Stimulated activated CD8-positive, alpha-beta memory T cell treated with anti-CD3 and anti-CD28 coated beads, Interleukin-4, amount 100 ng/mL, for 1 hour (primary cell): ENCODE measurements around the gene PTGDR2.

Experiments
- DNase-seq, 2 donors: peaks; one replicate each; pipeline ENCODE4 v3.0.0-alpha.2; 2020; ENCODE audit warnings: low read depth in 2 of 2, low spot score in 1 of 2

The PTGDR2 gene

GRCh38 chr11:60855726-60856633 lies at the start of gene PTGDR2:
TSS of gene PTGDR2 (minus strand) at chr11:60855950. CDS start at chr11:60853722, 2,228 bp downstream.
- no peak for DNase-seq

- no peak for DNase-seq
Observed at GRCh38 chr11:60905047-60905446, 49.3 kb upstream of the PTGDR2 start.

DNA sequence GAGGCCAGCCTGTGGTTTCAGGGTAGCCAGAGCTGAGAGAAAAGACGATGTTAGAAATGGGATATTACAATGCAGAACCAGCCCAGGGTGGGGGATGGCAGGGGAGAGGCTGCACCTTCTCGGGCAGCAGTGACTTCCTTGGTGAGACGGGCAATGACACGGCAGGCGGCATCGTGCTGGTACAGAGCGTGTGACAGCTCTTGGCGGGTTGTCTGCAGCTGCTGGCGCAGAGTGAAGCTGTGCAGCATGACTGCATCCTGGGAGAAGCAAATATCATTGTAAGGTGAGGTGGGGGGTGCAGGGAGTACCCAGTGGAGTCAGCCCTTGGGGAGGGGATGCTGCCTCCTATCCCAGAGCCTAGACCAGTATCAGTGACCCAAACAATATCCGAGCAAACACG lies 46.9 kb upstream of the PTGDR2 start:
- no peak for DNase-seq

DNA sequence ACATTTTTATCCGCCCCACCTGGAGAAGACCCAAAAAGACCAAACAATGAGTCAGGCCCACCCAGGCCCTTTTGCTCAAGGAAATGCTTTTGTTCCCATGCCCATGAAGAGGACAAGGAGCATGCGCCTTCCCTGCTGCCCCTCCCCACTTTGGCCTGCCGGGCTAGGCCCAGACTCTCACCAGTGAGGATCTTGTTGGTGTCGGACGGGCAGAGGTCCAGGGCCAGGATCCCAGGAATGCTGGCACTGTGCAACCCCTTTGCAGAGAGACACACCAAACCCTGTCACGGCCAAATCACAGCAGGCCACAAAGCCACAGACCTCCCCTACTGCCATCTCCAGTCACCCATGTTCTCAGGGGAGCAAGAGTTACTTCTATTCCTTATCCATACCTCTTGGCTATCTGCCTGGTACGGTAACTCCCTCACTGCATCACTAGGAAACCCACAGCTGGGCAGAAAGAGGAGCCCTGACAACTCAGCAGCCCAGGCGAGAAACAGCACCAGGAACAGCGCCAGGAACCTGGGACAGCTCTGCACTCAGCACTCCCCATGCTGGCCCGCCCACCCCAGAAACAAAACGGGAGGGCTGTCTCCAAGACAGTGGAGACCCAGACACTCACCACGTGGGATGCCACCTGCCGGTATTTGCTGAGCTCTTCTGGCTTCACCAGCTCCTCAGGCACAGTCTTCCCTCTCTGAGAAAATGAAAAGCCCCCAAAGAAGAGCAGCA lies 45.1 kb upstream of the PTGDR2 start:
- no peak for DNase-seq

GRCh38 chr11:60899977-60900376 lies 44.2 kb upstream of the PTGDR2 start:
- DNase-seq: no peak

- no peak for DNase-seq
Observed at GRCh38 chr11:60899046-60899936, 43.5 kb upstream of the PTGDR2 start.

GRCh38 chr11:60897496-60897895 lies 41.7 kb upstream of the PTGDR2 start:
- DNase-seq: no peak

DNA sequence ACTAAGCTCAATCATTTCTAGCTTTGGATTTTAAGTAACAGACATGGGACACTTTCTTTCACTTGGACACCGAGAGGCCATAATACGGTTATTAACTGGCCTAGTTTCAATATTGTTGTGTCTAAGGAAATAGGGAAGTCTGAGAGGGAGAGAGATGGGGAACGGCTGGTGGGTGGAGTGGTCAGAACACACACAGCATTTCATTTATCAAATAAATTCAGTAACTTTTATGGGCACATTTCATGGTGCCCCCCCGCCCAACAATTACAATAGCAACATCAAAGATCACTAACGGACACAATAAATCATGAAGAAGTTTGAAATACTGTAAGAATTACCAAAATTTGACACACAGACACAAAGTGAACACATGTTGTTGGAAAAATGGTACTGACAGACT lies 39.9 kb upstream of the PTGDR2 start:
- no peak for DNase-seq

GRCh38 chr11:60891103-60891741 lies 35.5 kb upstream of the PTGDR2 start:
- DNase-seq: no peak

DNA sequence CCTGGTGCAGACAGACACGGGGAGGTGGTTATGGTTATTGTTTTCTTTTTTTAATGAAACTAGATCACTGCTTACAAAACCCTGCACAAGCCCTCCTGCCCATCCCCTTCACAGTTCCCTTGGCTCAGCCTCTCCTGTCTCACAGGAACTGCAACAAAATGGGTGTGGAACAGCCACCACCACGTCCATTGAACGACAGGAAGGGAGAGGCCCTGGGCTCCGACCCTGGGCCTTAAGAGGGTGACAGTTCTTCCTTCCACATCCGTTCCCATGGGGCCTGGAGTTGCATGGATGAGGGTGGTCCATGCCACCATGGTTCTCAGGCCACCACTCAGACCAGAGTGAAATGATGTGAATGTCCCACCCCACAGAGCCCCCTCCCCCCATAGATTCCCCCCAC lies 34.9 kb upstream of the PTGDR2 start:
- no peak for DNase-seq

DNA sequence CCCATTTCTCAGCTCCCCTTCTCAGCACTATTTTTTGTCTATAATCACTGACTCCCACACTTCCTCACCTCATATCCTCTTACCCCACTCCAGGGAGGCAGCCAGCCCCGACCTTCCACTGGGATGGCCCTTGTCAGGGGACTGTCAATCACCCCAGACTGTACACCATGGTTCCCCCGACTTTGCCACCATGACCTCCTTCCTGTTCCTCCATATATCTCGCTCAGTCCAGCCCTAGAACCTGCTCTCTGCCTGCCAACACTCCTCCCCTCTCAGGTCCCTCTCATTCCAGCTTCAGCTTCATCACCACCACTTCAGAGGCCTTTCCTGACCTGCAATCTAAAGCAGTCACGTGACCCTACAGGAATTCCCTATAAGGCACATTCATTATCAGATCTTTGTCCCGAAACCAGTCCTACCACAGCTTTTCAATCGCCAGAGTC lies 34.1 kb upstream of the PTGDR2 start:
- DNase-seq: no peak

DNA sequence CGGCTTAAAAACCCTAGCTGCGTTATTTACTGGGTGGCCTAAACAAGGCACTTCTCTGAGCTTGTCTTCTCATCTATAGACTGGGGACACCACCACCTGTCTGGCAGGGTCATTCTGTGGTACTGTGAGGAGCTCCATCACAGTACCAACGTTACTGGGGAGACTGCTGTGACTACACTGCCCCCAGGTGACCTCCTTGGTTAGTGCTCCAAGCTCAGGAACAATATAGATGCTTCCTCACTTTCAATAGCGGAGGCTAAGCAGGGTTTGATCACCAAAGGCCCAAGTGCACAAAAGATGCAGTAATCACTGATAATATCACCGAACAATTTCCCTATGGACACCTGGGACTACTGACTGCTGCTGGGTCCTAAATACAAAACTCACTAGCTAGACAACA lies 31.8 kb upstream of the PTGDR2 start:
- no peak for DNase-seq

GRCh38 chr11:60880643-60881282 lies 25.0 kb upstream of the PTGDR2 start:
- DNase-seq: no peak

GRCh38 chr11:60879971-60880588 lies 24.3 kb upstream of the PTGDR2 start:
- DNase-seq: no peak

GRCh38 chr11:60879104-60879503 lies 23.4 kb upstream of the PTGDR2 start:
- DNase-seq: no peak

DNA sequence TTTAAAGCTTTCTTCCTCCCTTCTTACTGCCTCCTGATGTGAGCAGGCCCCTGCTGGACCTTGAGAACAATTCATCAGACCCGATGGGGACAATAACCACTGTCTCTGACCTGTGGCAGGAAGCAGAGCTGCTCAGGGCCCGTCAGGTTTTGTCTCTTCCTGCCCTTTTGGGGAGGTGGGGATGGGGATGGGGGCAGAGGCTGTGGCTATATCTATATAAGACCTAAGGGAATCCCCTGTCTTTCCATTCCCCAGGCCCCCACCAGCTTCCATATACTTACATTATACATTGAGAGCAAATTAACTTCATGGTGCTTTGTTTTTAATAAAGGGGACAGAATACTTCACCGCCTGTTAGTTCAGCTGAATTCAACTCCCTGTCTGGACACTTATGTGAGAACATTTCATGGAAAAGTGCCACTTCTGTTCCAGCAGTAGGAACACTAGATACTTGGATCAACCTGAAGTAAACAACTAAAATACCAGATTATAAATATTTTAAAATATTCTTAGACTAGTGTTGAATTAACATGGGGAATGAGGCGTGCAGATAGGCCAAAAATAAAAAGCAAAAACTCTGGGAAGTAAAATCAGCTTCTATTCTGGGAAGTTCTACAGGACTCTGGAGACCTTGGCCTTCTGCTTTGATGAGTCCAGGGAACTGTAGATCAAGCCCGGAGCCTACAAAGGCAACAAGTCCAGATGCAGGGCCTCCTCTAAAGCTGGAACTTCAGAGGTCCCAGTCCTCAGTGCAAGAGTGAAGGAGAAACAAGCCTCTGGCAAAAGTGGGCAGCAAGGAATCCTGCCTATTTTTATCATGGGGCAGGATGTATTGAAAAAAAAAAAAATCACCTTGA lies 22.7 kb upstream of the PTGDR2 start:
- DNase-seq: no peak

DNA sequence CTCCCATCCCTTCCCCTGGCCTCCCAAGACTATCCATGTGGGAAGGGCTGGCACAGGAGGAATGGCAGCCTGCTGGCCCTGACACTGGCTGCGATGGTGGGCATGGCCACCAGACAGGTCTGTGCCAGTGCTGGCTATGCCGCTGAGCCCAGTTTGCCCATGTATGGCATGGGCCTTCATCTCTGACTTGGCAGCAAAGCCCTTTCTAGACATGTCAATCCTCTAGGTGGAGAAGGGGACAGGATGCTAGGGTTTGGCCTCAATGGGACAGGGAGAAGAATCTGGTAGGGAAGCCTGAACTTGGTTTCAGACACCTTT lies 20.4 kb upstream of the PTGDR2 start:
- no peak for DNase-seq

- DNase-seq: no peak
Observed at GRCh38 chr11:60875366-60876167, 19.8 kb upstream of the PTGDR2 start.
